HEK293 (cell line): Measurements from ENCODE around the gene BLOC1S5.

Source experiments
- EGR2 ChIP-seq: fragments of 450-650 bp; formaldehyde crosslinking; IDR thresholded peaks from 2 replicates; pipeline ENCODE4 v1.5.1; 2016; ENCODE audit warnings: low read depth, missing biosample characterization, missing genetic modification characterization
- KLF9 ChIP-seq: fragments of 450-650 bp; formaldehyde crosslinking; IDR thresholded peaks from 2 replicates; pipeline ENCODE4 v1.5.1; 2016; ENCODE audit warnings: missing biosample characterization, missing genetic modification characterization, low read depth
- MYNN ChIP-seq: fragments of 450-650 bp; formaldehyde crosslinking; IDR thresholded peaks from 2 replicates; pipeline ENCODE4 v1.5.1; 2016; ENCODE audit warnings: missing biosample characterization, missing genetic modification characterization, borderline replicate concordance
- RBAK ChIP-seq: fragments of 450-650 bp; formaldehyde crosslinking; IDR thresholded peaks from 2 replicates; pipeline ENCODE4 v1.5.1; 2016; ENCODE audit warnings: missing biosample characterization, missing genetic modification characterization
- REST ChIP-seq: fragments of 450-650 bp; formaldehyde crosslinking; IDR thresholded peaks from 2 replicates; pipeline ENCODE4 v1.5.1; 2016; ENCODE audit warnings: missing biosample characterization, missing genetic modification characterization
- SP7 ChIP-seq: fragments of 450-650 bp; formaldehyde crosslinking; IDR thresholded peaks from 2 replicates; pipeline ENCODE4 v1.5.1; 2016; ENCODE audit warnings: missing biosample characterization, missing genetic modification characterization
- TRIM28 ChIP-seq: IDR thresholded peaks from 2 replicates; pipeline ENCODE4 v1.6.1; 2011; ENCODE audit warnings: low read length, control low read depth, borderline replicate concordance
- TSHZ1 ChIP-seq: fragments of 450-650 bp; formaldehyde crosslinking; IDR thresholded peaks from 2 replicates; pipeline ENCODE4 v1.5.1; 2016; ENCODE audit warnings: missing biosample characterization, missing genetic modification characterization, borderline replicate concordance
- YY1 ChIP-seq: fragments of 450-650 bp; formaldehyde crosslinking; IDR thresholded peaks from 2 replicates; pipeline ENCODE4 v1.5.1; 2018; ENCODE audit warnings: missing biosample characterization, missing genetic modification characterization
- ZBTB20 ChIP-seq: fragments of 450-650 bp; formaldehyde crosslinking; IDR thresholded peaks from 2 replicates; pipeline ENCODE4 v1.5.1; 2016; ENCODE audit warnings: missing biosample characterization, missing genetic modification characterization
- ZBTB48 ChIP-seq: fragments of 450-650 bp; formaldehyde crosslinking; IDR thresholded peaks from 2 replicates; pipeline ENCODE4 v1.5.1; 2016; ENCODE audit warnings: missing biosample characterization, missing genetic modification characterization
- ZNF133 ChIP-seq: fragments of 450-650 bp; formaldehyde crosslinking; IDR thresholded peaks from 2 replicates; pipeline ENCODE4 v1.5.1; 2016; ENCODE audit warnings: missing biosample characterization, missing genetic modification characterization
- ZNF140 ChIP-seq: fragments of 450-650 bp; formaldehyde crosslinking; IDR thresholded peaks from 2 replicates; pipeline ENCODE4 v1.5.1; 2016; ENCODE audit warnings: missing biosample characterization, missing genetic modification characterization
- ZNF19 ChIP-seq: fragments of 450-650 bp; formaldehyde crosslinking; IDR thresholded peaks from 2 replicates; pipeline ENCODE4; 2016; ENCODE audit warnings: missing biosample characterization, missing genetic modification characterization, low read depth
- ZNF211 ChIP-seq: fragments of 450-650 bp; formaldehyde crosslinking; IDR thresholded peaks from 2 replicates; pipeline ENCODE4 v1.5.1; 2016; ENCODE audit warnings: low read depth, missing biosample characterization, missing genetic modification characterization
- ZNF335 ChIP-seq: fragments of 450-650 bp; formaldehyde crosslinking; conservative IDR thresholded peaks from 2 replicates; pipeline ENCODE4 v1.5.1; 2016; ENCODE audit warnings: missing biosample characterization, missing genetic modification characterization
- ZNF433 ChIP-seq: fragments of 450-650 bp; formaldehyde crosslinking; IDR thresholded peaks from 2 replicates; pipeline ENCODE4 v1.5.1; 2016; ENCODE audit warnings: missing biosample characterization, missing genetic modification characterization, low read depth
- ZNF501 ChIP-seq: fragments of 450-650 bp; formaldehyde crosslinking; IDR thresholded peaks from 2 replicates; pipeline ENCODE4 v1.5.1; 2016; ENCODE audit warnings: missing biosample characterization, missing genetic modification characterization
- ZNF514 ChIP-seq: fragments of 450-650 bp; formaldehyde crosslinking; IDR thresholded peaks from 2 replicates; pipeline ENCODE4 v1.5.1; 2016; ENCODE audit warnings: missing biosample characterization, missing genetic modification characterization
- ZNF518A ChIP-seq: fragments of 450-650 bp; formaldehyde crosslinking; conservative IDR thresholded peaks from 2 replicates; pipeline ENCODE4 v1.5.1; 2016; ENCODE audit warnings: low read depth, missing biosample characterization, missing genetic modification characterization
- ZNF530 ChIP-seq: fragments of 450-650 bp; formaldehyde crosslinking; IDR thresholded peaks from 2 replicates; pipeline ENCODE4 v1.5.1; 2016; ENCODE audit warnings: low read depth, missing biosample characterization, missing genetic modification characterization
- ZNF623 ChIP-seq: fragments of 450-650 bp; formaldehyde crosslinking; IDR thresholded peaks from 2 replicates; pipeline ENCODE4 v1.5.1; 2016; ENCODE audit warnings: missing biosample characterization, missing genetic modification characterization
- ZNF660 ChIP-seq: fragments of 450-650 bp; IDR thresholded peaks from 2 replicates; pipeline ENCODE4 v1.5.1; 2018; ENCODE audit warnings: missing biosample characterization, mild to moderate bottlenecking, missing genetic modification characterization
- ZNF677 ChIP-seq: fragments of 450-650 bp; IDR thresholded peaks from 2 replicates; pipeline ENCODE4 v1.5.0; 2018; ENCODE audit warnings: missing biosample characterization, mild to moderate bottlenecking, missing genetic modification characterization, moderate library complexity
- ZNF791 ChIP-seq: fragments of 450-650 bp; formaldehyde crosslinking; IDR thresholded peaks from 2 replicates; pipeline ENCODE4 v1.5.1; 2016; ENCODE audit warnings: missing biosample characterization, missing genetic modification characterization
- ZNF792 ChIP-seq: fragments of 450-650 bp; formaldehyde crosslinking; IDR thresholded peaks from 2 replicates; pipeline ENCODE4 v1.5.1; 2016; ENCODE audit warnings: missing biosample characterization, missing genetic modification characterization
- ZSCAN5A ChIP-seq: fragments of 450-650 bp; formaldehyde crosslinking; IDR thresholded peaks from 2 replicates; pipeline ENCODE4 v1.5.1; 2016; ENCODE audit warnings: missing biosample characterization, missing genetic modification characterization

BLOC1S5 gene

GRCh38 chr6:8063761-8064637 lies at the start of gene BLOC1S5 (continued):
- TF ChIP-seq ZNF211 (no peak), ZNF140 (no peak), ZNF792 (tag by site-specific recombination) (0 out of 2 replicates have a peak, but pooled peaks have one; percentile 42), TSHZ1 (tag by site-specific recombination) (no peak), REST (tag by site-specific recombination) (peak; percentile 45; the same call in 1 of the 2 replicates), ZNF530 (peak; percentile 77; the same call in 1 of the 2 replicates), KLF9 (tag by site-specific recombination) (peak; percentile 72), ZNF19 (tag by site-specific recombination) (no peak), ZNF335 (tag by site-specific recombination) (peak; percentile 94), YY1 (peak; percentile 94), ZNF623 (tag by site-specific recombination) (no peak), ZNF677 (tag by site-specific recombination) (no peak), ZNF660 (no peak; the same call in none of the 2 replicates), EGR2 (tag by site-specific recombination) (peak; percentile 89), ZBTB20 (tag by site-specific recombination) (peak; percentile 86), ZBTB48 (tag by site-specific recombination) (peak; percentile 83), TRIM28 (no peak), ZNF791 (no peak), SP7 (peak; percentile 66), ZNF514 (tag by site-specific recombination) (no peak), ZNF501 (tag by site-specific recombination) (peak; percentile 82), RBAK (no peak), ZNF133 (tag by site-specific recombination) (no peak), ZNF518A (peak; percentile 94), ZSCAN5A (0 out of 2 replicates have a peak, but pooled peaks have one; percentile 14), MYNN (no peak), ZNF433 (no peak)
